Activated naive CD4-positive, alpha-beta T cell treated with anti-CD3 and anti-CD28 coated beads, Interleukin-2, amount 50 U/mL, for 24 hours (primary cell): ENCODE measurements around the gene MRGPRX2.

Experiments
- H3K27ac Mint-ChIP-seq: one replicate; pipeline ENCODE4 v1.8.0; 2021; ENCODE audit warnings: mild to moderate bottlenecking, mixed read lengths
- H3K27me3 Mint-ChIP-seq: one replicate; pipeline ENCODE4 v1.8.0; 2021; ENCODE audit warnings: mixed read lengths
- H3K36me3 Mint-ChIP-seq: one replicate; pipeline ENCODE4 v1.8.0; 2021; ENCODE audit warnings: mixed read lengths
- H3K4me1 Mint-ChIP-seq: one replicate; pipeline ENCODE4 v1.8.0; 2021; ENCODE audit warnings: mixed read lengths
- H3K4me3 Mint-ChIP-seq: one replicate; pipeline ENCODE4 v1.8.0; 2021; ENCODE audit warnings: mild to moderate bottlenecking, mixed read lengths
- H3K9me3 Mint-ChIP-seq: one replicate; pipeline ENCODE4 v1.8.0; 2021; ENCODE audit warnings: mixed read lengths

Gene MRGPRX2

GRCh38 chr11:19049351-19049750 is 11.2 kb downstream of the MRGPRX2 start:
- H3K27ac Mint-ChIP-seq: no peak overlapping the region
- no peaks in the 10 kb centered on the region for H3K36me3 Mint-ChIP-seq
- no peak overlapping the region for H3K4me3 Mint-ChIP-seq
- H3K4me1 Mint-ChIP-seq: no peaks in the 10 kb centered on the region
- H3K9me3 Mint-ChIP-seq: peaks cover 27% of the 10 kb centered on the region
- peaks cover 19% of the 10 kb centered on the region for H3K27me3 Mint-ChIP-seq

GRCh38 chr11:19040051-19040450 is 20.5 kb downstream of the MRGPRX2 start:
- Mint-ChIP-seq H3K4me3 (no peak overlapping the region), H3K36me3 (no peaks in the 10 kb centered on the region), H3K9me3 (peaks cover 10% of the 10 kb centered on the region), H3K27ac (no peak overlapping the region), H3K4me1 (no peaks in the 10 kb centered on the region), H3K27me3 (peaks cover 34% of the 10 kb centered on the region)

GRCh38 chr11:19039409-19039808 is 21.1 kb downstream of the MRGPRX2 start:
- Mint-ChIP-seq H3K27me3 (peaks cover 33% of the 10 kb centered on the region), H3K4me3 (no peak overlapping the region)

GRCh38 chr11:19032990-19033389 is 27.5 kb downstream of the MRGPRX2 start:
- Mint-ChIP-seq H3K4me1 (no peaks in the 10 kb centered on the region), H3K4me3 (no peak overlapping the region), H3K27ac (no peak overlapping the region), H3K27me3 (peaks cover 17% of the 10 kb centered on the region), H3K36me3 (no peaks in the 10 kb centered on the region), H3K9me3 (peaks cover 5% of the 10 kb centered on the region)

More at GRCh38 chr11:19039409-19039808, 21.1 kb downstream of the MRGPRX2 start:
- H3K9me3 Mint-ChIP-seq: peaks cover 6% of the 10 kb centered on the region
- no peak overlapping the region for H3K27ac Mint-ChIP-seq
- no peaks in the 10 kb centered on the region for H3K4me1 Mint-ChIP-seq
- H3K36me3 Mint-ChIP-seq: no peaks in the 10 kb centered on the region

- Mint-ChIP-seq H3K4me1 (no peaks in the 10 kb centered on the region), H3K27me3 (peaks cover 17% of the 10 kb centered on the region), H3K9me3 (peaks cover 5% of the 10 kb centered on the region), H3K4me3 (no peak overlapping the region), H3K27ac (no peak overlapping the region), H3K36me3 (no peaks in the 10 kb centered on the region)
These were observed 32.5 kb downstream of the MRGPRX2 start for GRCh38 chr11:19027829-19028595.

- H3K9me3 Mint-ChIP-seq: peaks cover 5% of the 10 kb centered on the region
- peaks cover 17% of the 10 kb centered on the region for H3K27me3 Mint-ChIP-seq
- no peak overlapping the region for H3K27ac Mint-ChIP-seq
- no peaks in the 10 kb centered on the region for H3K4me1 Mint-ChIP-seq
- no peak overlapping the region for H3K4me3 Mint-ChIP-seq
- no peaks in the 10 kb centered on the region for H3K36me3 Mint-ChIP-seq
These were observed 33.7 kb downstream of the MRGPRX2 start for GRCh38 chr11:19026862-19027261.

- no peaks in the 10 kb centered on the region for H3K4me1 Mint-ChIP-seq
- no peak overlapping the region for H3K4me3 Mint-ChIP-seq
- H3K9me3 Mint-ChIP-seq: no peaks in the 10 kb centered on the region
- H3K27me3 Mint-ChIP-seq: peaks cover 17% of the 10 kb centered on the region
- no peak overlapping the region for H3K27ac Mint-ChIP-seq
- no peaks in the 10 kb centered on the region for H3K36me3 Mint-ChIP-seq
These were observed 34.8 kb downstream of the MRGPRX2 start for GRCh38 chr11:19025481-19026406.

GRCh38 chr11:19020831-19021230 is 39.7 kb downstream of the MRGPRX2 start:
- Mint-ChIP-seq H3K27me3 (peaks cover 14% of the 10 kb centered on the region), H3K36me3 (no peaks in the 10 kb centered on the region), H3K27ac (no peak overlapping the region), H3K4me3 (no peak overlapping the region), H3K4me1 (no peaks in the 10 kb centered on the region), H3K9me3 (no peaks in the 10 kb centered on the region)

- Mint-ChIP-seq H3K4me3 (no peak overlapping the region), H3K4me1 (no peaks in the 10 kb centered on the region), H3K27me3 (peaks cover 12% of the 10 kb centered on the region)
These were observed 41.6 kb downstream of the MRGPRX2 start for GRCh38 chr11:19018901-19019300.

GRCh38 chr11:19013181-19013857 is 47.2 kb downstream of the MRGPRX2 start:
- H3K27ac Mint-ChIP-seq: no peak overlapping the region
- H3K9me3 Mint-ChIP-seq: peaks cover 8% of the 10 kb centered on the region
- H3K27me3 Mint-ChIP-seq: peaks cover 11% of the 10 kb centered on the region
- H3K4me3 Mint-ChIP-seq: no peak overlapping the region
- H3K36me3 Mint-ChIP-seq: no peaks in the 10 kb centered on the region
- H3K4me1 Mint-ChIP-seq: no peaks in the 10 kb centered on the region

More at GRCh38 chr11:19018901-19019300, 41.6 kb downstream of the MRGPRX2 start:
- Mint-ChIP-seq H3K36me3 (no peaks in the 10 kb centered on the region), H3K27ac (no peak overlapping the region), H3K9me3 (no peaks in the 10 kb centered on the region)

GRCh38 chr11:19012636-19013035 is 47.9 kb downstream of the MRGPRX2 start:
- Mint-ChIP-seq H3K36me3 (no peaks in the 10 kb centered on the region), H3K9me3 (peaks cover 15% of the 10 kb centered on the region), H3K4me1 (no peaks in the 10 kb centered on the region), H3K4me3 (no peak overlapping the region), H3K27me3 (peaks cover 11% of the 10 kb centered on the region), H3K27ac (no peak overlapping the region)
